ENCODE results near the gene DHRS3. TPM values are rescaled to one million over a fixed set of nuclear protein-coding genes. Genes with fewer than 3 reads are reported as not detected.

Gene DHRS3
- total and polyA plus RNA-seq, 10 of the 15 experiments (the other 5 are each of a cell fraction or from before 2014, with no cell fraction given): 0.23 to 29.7 (median 1.2) TPM

DNA sequence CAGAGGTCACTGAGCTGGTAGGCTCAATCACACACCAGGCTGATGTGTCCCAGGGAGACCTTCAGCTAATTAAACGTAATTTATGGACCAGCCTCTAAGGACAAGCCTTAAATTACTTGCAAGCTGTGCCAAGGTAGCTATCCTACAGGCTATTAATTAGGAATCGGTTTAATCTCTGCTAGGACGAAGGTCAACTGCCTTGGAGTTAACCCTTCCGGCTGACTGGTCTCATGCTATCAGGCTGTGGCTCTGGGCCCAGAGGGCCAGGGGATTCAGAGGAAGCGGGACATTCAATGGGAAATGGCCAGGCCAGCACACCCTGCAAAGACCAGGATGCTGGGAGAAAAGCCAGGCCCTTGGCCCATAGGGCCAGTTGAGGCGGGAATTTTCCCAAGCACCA, 19.0 kb downstream of the DHRS3 start (continued):
- TF ChIP-seq NR2C2 (IDR thresholded peaks at IDR 0.05; ENCODE audit: borderline replicate concordance, control insufficient read depth, insufficient read length, low read depth) (no peak), SIX5 (IDR thresholded peaks at IDR 0.05; ENCODE audit: low read depth, low read length, severe bottlenecking) (no peak), BMI1 (IDR thresholded peaks at IDR 0.05; ENCODE audit: borderline replicate concordance) (no peak), ESRRA (IDR thresholded peaks at IDR 0.05; ENCODE audit: low read length) (no peak), WRNIP1 (IDR thresholded peaks at IDR 0.05; ENCODE audit: borderline replicate concordance, low read depth, low read length) (no peak), SP1 (IDR thresholded peaks at IDR 0.05; ENCODE audit: low read depth, low read length) (no peak), LARP7 (IDR thresholded peaks at IDR 0.05) (no peak), SRF (IDR thresholded peaks at IDR 0.05; ENCODE audit: low read depth in 2 of 2, low read length in 2 of 2) (no peak), NRF1 (conservative IDR thresholded peaks at IDR 0.05; ENCODE audit: low read depth, low read length) (no peak)

DNA sequence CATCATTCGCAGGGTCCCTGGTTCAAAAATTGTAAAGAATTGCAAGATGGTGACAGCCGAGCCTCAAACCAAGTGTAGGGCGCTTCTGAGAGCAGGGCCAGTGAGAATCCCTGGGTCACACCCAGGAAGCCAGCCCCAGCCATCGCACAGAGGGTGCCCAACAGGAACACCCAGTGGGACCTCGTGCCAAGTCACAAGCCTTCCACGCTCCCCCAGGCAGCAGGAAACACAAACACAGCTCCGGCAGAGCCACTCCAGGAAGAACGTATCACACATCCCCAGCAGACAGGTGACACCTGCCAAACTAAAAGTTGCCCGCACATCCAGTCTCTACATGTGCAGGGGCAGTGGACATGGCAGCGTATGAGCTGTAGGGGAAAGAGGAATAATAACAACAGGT, 20.2 kb downstream of the DHRS3 start:
- TF ChIP-seq ZNF24 (IDR thresholded peaks at IDR 0.05): no peak
- TF ChIP-seq, protein P1, sequence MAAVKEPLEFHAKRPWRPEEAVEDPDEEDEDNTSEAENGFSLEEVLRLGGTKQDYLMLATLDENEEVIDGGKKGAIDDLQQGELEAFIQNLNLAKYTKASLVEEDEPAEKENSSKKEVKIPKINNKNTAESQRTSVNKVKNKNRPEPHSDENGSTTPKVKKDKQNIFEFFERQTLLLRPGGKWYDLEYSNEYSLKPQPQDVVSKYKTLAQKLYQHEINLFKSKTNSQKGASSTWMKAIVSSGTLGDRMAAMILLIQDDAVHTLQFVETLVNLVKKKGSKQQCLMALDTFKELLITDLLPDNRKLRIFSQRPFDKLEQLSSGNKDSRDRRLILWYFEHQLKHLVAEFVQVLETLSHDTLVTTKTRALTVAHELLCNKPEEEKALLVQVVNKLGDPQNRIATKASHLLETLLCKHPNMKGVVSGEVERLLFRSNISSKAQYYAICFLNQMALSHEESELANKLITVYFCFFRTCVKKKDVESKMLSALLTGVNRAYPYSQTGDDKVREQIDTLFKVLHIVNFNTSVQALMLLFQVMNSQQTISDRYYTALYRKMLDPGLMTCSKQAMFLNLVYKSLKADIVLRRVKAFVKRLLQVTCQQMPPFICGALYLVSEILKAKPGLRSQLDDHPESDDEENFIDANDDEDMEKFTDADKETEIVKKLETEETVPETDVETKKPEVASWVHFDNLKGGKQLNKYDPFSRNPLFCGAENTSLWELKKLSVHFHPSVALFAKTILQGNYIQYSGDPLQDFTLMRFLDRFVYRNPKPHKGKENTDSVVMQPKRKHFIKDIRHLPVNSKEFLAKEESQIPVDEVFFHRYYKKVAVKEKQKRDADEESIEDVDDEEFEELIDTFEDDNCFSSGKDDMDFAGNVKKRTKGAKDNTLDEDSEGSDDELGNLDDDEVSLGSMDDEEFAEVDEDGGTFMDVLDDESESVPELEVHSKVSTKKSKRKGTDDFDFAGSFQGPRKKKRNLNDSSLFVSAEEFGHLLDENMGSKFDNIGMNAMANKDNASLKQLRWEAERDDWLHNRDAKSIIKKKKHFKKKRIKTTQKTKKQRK (IDR thresholded peaks at IDR 0.05; ENCODE audit: low read depth, low read length): no peak
- TF ChIP-seq, protein P2, sequence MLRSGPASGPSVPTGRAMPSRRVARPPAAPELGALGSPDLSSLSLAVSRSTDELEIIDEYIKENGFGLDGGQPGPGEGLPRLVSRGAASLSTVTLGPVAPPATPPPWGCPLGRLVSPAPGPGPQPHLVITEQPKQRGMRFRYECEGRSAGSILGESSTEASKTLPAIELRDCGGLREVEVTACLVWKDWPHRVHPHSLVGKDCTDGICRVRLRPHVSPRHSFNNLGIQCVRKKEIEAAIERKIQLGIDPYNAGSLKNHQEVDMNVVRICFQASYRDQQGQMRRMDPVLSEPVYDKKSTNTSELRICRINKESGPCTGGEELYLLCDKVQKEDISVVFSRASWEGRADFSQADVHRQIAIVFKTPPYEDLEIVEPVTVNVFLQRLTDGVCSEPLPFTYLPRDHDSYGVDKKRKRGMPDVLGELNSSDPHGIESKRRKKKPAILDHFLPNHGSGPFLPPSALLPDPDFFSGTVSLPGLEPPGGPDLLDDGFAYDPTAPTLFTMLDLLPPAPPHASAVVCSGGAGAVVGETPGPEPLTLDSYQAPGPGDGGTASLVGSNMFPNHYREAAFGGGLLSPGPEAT (IDR thresholded peaks at IDR 0.05; ENCODE audit: low read depth): no peak
- no peak for TF ChIP-seq POLR2A (IDR thresholded peaks at IDR 0.05; ENCODE audit: low read depth, low read length)
- TF ChIP-seq SRF (IDR thresholded peaks at IDR 0.05; ENCODE audit: low read depth in 2 of 2, low read length in 2 of 2): no peak
- TF ChIP-seq JUND (IDR thresholded peaks at IDR 0.05; ENCODE audit: low read depth, low read length): no peak
- TF ChIP-seq TCF7 (IDR thresholded peaks at IDR 0.05; ENCODE audit: borderline replicate concordance): no peak
- H4K20me1 ChIP-seq (ENCODE audit: control insufficient read depth, insufficient read depth): 0 out of 2 replicates have a peak, but pooled peaks cover 4% of the 10 kb centered on the region
- H3K4me3 ChIP-seq: no peak overlapping the region
- FAIRE-seq (no peak), DNase-seq (ENCODE audit: low read depth, low spot score) (no peak), ATAC-seq (no peak)
- intact Hi-C loops (cut with micrococcal nuclease; ENCODE audit: unreplicated experiment) (no loop called here), in situ Hi-C loops (cut with MboI) (no loop called here)
- no peak overlapping the region for H3K9ac ChIP-seq (ENCODE audit: control insufficient read depth, insufficient read depth, low read length)
- no peaks in the 10 kb centered on the region for H3K4me1 ChIP-seq (ENCODE audit: control insufficient read depth, insufficient read depth, low read length)
- ChIA-PET CTCF (interaction anchor here (1.3 to 1.4 kb wide), 2 partner anchors 19 to 61 kb away, joined by 7 to 9 read pairs; no protein-coding TSS in a partner anchor), SMC1A (ENCODE audit: uncharacterized antibody, unreplicated experiment) (interaction anchor here (1.9 kb wide), 1 partner anchor 14 kb away, joined by 5 read pairs; no protein-coding TSS in a partner anchor), POLR2A (no interaction called here), RAD21 (ENCODE audit: unreplicated experiment) (no interaction called here)
- H3K79me2 ChIP-seq (ENCODE audit: control insufficient read depth, insufficient read depth, low read length): no peaks in the 10 kb centered on the region
- H2AFZ ChIP-seq (ENCODE audit: control insufficient read depth, low read depth, low read length): no peak overlapping the region
- peaks cover 0 to 4% of the 10 kb centered on the region in 2 experiments; a peak in 3 of 4 replicates for H3K27me3 ChIP-seq (replicated peaks in 1 of 2; ENCODE audit: control insufficient read depth in 2 of 2, insufficient read depth in 2 of 2, low read length in 1 of 2)
- no peaks in the 10 kb centered on the region for H3K9me3 ChIP-seq (replicated peaks; ENCODE audit: control insufficient read depth, insufficient read depth, low read length)
- WGBS (ENCODE audit: insufficient coverage, insufficient replicate concordance, low lambda C conversion rate, missing lambda C conversion rate): 51% methylated on average over 10 of the region's 10 CpGs
- no peaks in the 10 kb centered on the region for H3K36me3 ChIP-seq (ENCODE audit: control insufficient read depth in 2 of 2, insufficient read depth in 2 of 2, low read length in 1 of 2)
- H3K27ac ChIP-seq (ENCODE audit: control insufficient read depth, insufficient read depth): no peak overlapping the region
- BruUV-seq (replicated peaks): no TSS peak
- H3K4me2 ChIP-seq (ENCODE audit: control insufficient read depth, insufficient read depth): no peak overlapping the region
